Measurements from ENCODE around the gene UBE2E2. TPM values are rescaled to one million over a fixed set of nuclear protein-coding genes. Genes with fewer than 3 reads are reported as not detected.

Gene UBE2E2
- total and polyA plus RNA-seq, 2 donors from 2014 or later = 40.9 to 61.7 TPM

DNA sequence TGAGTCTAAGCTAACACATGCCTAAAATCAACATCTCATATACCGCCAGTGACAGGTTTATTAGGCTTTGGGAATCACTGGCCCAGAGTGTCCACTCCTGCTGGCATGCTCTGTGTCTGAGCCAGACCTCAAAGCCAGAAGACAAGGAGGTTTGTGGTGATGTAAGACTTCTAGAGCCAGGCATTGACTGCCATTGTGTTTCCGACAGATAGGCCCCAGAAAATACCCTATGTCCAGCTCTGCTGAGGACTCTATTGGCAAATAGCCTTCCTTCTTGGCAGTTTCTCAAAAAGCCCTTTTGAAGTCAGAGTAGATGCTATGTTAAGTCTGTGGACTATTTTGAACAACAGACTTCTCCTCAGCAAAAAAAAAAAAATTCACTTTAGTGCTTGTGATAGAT, 420.7 kb downstream of the UBE2E2 start:
- no peak for FAIRE-seq
- no peak for DNase-seq
- intact Hi-C loops (cut with DNase I) = no loop called here
- TF ChIP-seq, protein P1, sequence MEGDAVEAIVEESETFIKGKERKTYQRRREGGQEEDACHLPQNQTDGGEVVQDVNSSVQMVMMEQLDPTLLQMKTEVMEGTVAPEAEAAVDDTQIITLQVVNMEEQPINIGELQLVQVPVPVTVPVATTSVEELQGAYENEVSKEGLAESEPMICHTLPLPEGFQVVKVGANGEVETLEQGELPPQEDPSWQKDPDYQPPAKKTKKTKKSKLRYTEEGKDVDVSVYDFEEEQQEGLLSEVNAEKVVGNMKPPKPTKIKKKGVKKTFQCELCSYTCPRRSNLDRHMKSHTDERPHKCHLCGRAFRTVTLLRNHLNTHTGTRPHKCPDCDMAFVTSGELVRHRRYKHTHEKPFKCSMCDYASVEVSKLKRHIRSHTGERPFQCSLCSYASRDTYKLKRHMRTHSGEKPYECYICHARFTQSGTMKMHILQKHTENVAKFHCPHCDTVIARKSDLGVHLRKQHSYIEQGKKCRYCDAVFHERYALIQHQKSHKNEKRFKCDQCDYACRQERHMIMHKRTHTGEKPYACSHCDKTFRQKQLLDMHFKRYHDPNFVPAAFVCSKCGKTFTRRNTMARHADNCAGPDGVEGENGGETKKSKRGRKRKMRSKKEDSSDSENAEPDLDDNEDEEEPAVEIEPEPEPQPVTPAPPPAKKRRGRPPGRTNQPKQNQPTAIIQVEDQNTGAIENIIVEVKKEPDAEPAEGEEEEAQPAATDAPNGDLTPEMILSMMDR (IDR thresholded peaks at IDR 0.05; ENCODE audit: borderline replicate concordance, extremely low read depth, insufficient read depth) = no peak
- Histone ChIP-seq H3K9me3 (ENCODE audit: control insufficient read depth in 2 of 3, insufficient read depth in 1 of 3, low read length in 3 of 3) (peaks cover 0 to 3% (median 2%) of the 10 kb centered on the region in 3 donors), H3K27ac (ENCODE audit: low read depth in 2 of 2, low read length in 2 of 2) (no peak overlapping the region), H3K4me1 (ENCODE audit: control insufficient read depth in 2 of 3, insufficient read depth in 2 of 3, low read depth in 1 of 3, low read length in 3 of 3) (no peaks in the 10 kb centered on the region), H3K4me3 (ENCODE audit: low read length in 3 of 3) (no peak overlapping the region), H3K36me3 (ENCODE audit: control insufficient read depth in 2 of 3, insufficient read depth in 3 of 3, low read length in 3 of 3) (no peaks in the 10 kb centered on the region), H3K9ac (ENCODE audit: low read length in 3 of 3) (no peak overlapping the region), H3K27me3 (ENCODE audit: control insufficient read depth, insufficient read depth, low read length) (no peaks in the 10 kb centered on the region)

DNA sequence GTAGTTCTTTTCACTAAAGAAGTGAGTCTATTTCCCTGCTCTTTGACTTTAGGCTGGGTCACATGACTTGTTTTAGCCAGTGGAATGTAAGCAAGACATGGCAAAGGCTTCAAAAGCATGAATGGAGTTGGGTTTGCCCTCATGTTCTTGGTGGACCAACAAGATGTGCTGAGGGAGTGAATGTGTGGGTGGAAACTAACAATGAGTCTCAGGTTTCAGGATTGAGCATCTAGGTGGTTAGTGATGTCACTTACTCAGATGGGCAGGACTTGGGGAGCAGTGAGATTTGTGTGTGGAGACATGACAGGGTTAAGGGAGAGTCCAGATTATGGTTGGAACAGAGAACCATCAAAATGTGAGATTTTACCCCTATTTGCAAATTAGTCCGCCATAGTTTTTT, 421.2 kb downstream of the UBE2E2 start:
- no peak for DNase-seq
- Histone ChIP-seq H3K27ac (ENCODE audit: low read depth in 2 of 2, low read length in 2 of 2) (no peak overlapping the region), H3K4me3 (ENCODE audit: low read length in 3 of 3) (no peak overlapping the region), H3K4me1 (ENCODE audit: control insufficient read depth in 2 of 3, insufficient read depth in 2 of 3, low read depth in 1 of 3, low read length in 3 of 3) (no peaks in the 10 kb centered on the region), H3K9ac (ENCODE audit: low read length in 3 of 3) (no peak overlapping the region), H3K36me3 (ENCODE audit: control insufficient read depth in 2 of 3, insufficient read depth in 3 of 3, low read length in 3 of 3) (no peaks in the 10 kb centered on the region), H3K9me3 (ENCODE audit: control insufficient read depth in 2 of 3, insufficient read depth in 1 of 3, low read length in 3 of 3) (peaks cover 0 to 3% (median 2%) of the 10 kb centered on the region in 3 donors), H3K27me3 (ENCODE audit: control insufficient read depth, insufficient read depth, low read length) (no peaks in the 10 kb centered on the region)
- no peak for FAIRE-seq
- intact Hi-C loops (cut with DNase I) = no loop called here
- TF ChIP-seq, protein P1 (IDR thresholded peaks at IDR 0.05; ENCODE audit: borderline replicate concordance, extremely low read depth, insufficient read depth) = no peak

DNA sequence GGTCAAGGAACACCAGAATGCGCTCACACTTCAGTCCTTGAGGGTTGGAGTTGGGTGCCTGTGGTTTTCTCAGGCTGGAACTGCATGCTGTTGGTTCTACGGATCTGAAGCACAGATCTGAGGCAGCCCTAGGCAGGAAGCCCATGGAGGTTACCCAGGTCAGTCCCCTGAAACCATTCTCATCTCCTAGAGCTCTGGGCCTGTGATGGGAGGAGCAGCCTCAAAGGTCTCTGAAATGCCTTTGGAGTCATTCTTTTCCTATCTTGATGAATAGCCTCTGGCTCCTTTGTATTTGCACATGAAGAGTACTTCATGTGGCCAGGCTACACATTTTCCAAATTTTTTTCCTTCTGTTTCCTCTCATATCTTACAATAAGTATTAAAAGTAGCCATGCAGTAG, 423.3 kb downstream of the UBE2E2 start:
- FAIRE-seq (no peak), DNase-seq (no peak)
- Histone ChIP-seq H3K9ac (ENCODE audit: low read length in 3 of 3) (no peak overlapping the region), H3K27me3 (ENCODE audit: control insufficient read depth, insufficient read depth, low read length) (no peaks in the 10 kb centered on the region), H3K27ac (ENCODE audit: low read depth in 2 of 2, low read length in 2 of 2) (no peak overlapping the region), H3K4me1 (ENCODE audit: control insufficient read depth in 2 of 3, insufficient read depth in 2 of 3, low read depth in 1 of 3, low read length in 3 of 3) (no peaks in the 10 kb centered on the region), H3K4me3 (ENCODE audit: low read length in 3 of 3) (no peak overlapping the region), H3K9me3 (ENCODE audit: control insufficient read depth in 2 of 3, insufficient read depth in 1 of 3, low read length in 3 of 3) (peaks cover 0 to 3% (median 2%) of the 10 kb centered on the region in 3 donors), H3K36me3 (ENCODE audit: control insufficient read depth in 2 of 3, insufficient read depth in 3 of 3, low read length in 3 of 3) (no peaks in the 10 kb centered on the region)
- TF ChIP-seq, protein P1 (IDR thresholded peaks at IDR 0.05; ENCODE audit: borderline replicate concordance, extremely low read depth, insufficient read depth) = no peak
- intact Hi-C loops (cut with DNase I) = no loop called here
